Activated naive CD4-positive, alpha-beta T cell treated with anti-CD3 and anti-CD28 coated beads for 36 hours (primary cell): Measurements from ENCODE around the gene KIFC3. TPM values are rescaled to one million over a fixed set of nuclear protein-coding genes. Genes with fewer than 3 reads are reported as not detected.
A peak's percentile ranks its signal among the peaks of the same experiment; 100 is the strongest.

Source experiments
- CTCF ChIA-PET: fragments of 350-600 bp; sonication (Branson Sonifier 250); formaldehyde crosslinking; loops from one replicate; lab custom pipeline; 2021; ENCODE audit warnings: antibody characterized with exemption; lab: Charles Lee
- DNase-seq: peaks from one replicate; pipeline ENCODE4 v3.0.0-alpha.2; 2020
- H3K27ac Mint-ChIP-seq: one replicate; pipeline ENCODE4 v1.8.0; 2021; ENCODE audit warnings: mild to moderate bottlenecking, mixed read lengths
- H3K27me3 Mint-ChIP-seq: one replicate; pipeline ENCODE4 v1.8.0; 2021; ENCODE audit warnings: low read depth, mixed read lengths
- H3K36me3 Mint-ChIP-seq: one replicate; pipeline ENCODE4 v1.8.0; 2021; ENCODE audit warnings: low read depth, mixed read lengths
- H3K4me1 Mint-ChIP-seq: one replicate; pipeline ENCODE4 v1.8.0; 2021; ENCODE audit warnings: low read depth, mixed read lengths
- H3K4me3 Mint-ChIP-seq: one replicate; pipeline ENCODE4 v1.8.0; 2021; ENCODE audit warnings: mild to moderate bottlenecking, moderate library complexity, mixed read lengths
- H3K9me3 Mint-ChIP-seq: one replicate; pipeline ENCODE4 v1.8.0; 2021; ENCODE audit warnings: mixed read lengths
- intact Hi-C: fragments of 100-400 bp; cut with micrococcal nuclease; formaldehyde crosslinking; loops from one replicate; pipeline ENCODE4 v1.15.1; 2023
- total RNA-seq, 2 experiments: library from RNA; stranded (reverse); gene quantifications; one replicate each; pipeline ENCODE4 v1.2.3, GENCODE V29; 2021

KIFC3 gene
- total RNA-seq, 2 experiments from 2014 or later: 0.12 TPM; not detected in 1

- CTCF ChIA-PET: no interaction called here
- no peak for DNase-seq
- H3K27ac Mint-ChIP-seq: no peak overlapping the region
- no peaks in the 10 kb centered on the region for H3K27me3 Mint-ChIP-seq
- no peak overlapping the region for H3K4me3 Mint-ChIP-seq
- intact Hi-C loops: no loop called here
- H3K36me3 Mint-ChIP-seq: no peaks in the 10 kb centered on the region
- H3K4me1 Mint-ChIP-seq: peaks cover 2% of the 10 kb centered on the region
- no peaks in the 10 kb centered on the region for H3K9me3 Mint-ChIP-seq
These were observed 26.4 kb downstream of the KIFC3 start for GRCh38 chr16:57775661-57776469.

- H3K9me3 Mint-ChIP-seq: no peaks in the 10 kb centered on the region
- CTCF ChIA-PET: no interaction called here
- H3K27ac Mint-ChIP-seq: no peak overlapping the region
- H3K36me3 Mint-ChIP-seq: no peaks in the 10 kb centered on the region
- intact Hi-C loops: no loop called here
- H3K27me3 Mint-ChIP-seq: no peaks in the 10 kb centered on the region
- peaks cover 2% of the 10 kb centered on the region for H3K4me1 Mint-ChIP-seq
- H3K4me3 Mint-ChIP-seq: no peak overlapping the region
- no peak for DNase-seq
These were observed 27.5 kb downstream of the KIFC3 start for GRCh38 chr16:57774705-57775285.

GRCh38 chr16:57773655-57774295, 28.5 kb downstream of the KIFC3 start:
- H3K4me1 Mint-ChIP-seq: no peaks in the 10 kb centered on the region
- no peak overlapping the region for H3K27ac Mint-ChIP-seq
- no peak overlapping the region for H3K4me3 Mint-ChIP-seq
- intact Hi-C loops: no loop called here
- CTCF ChIA-PET: no interaction called here
- H3K9me3 Mint-ChIP-seq: no peaks in the 10 kb centered on the region
- H3K36me3 Mint-ChIP-seq: no peaks in the 10 kb centered on the region
- no peak for DNase-seq
- no peaks in the 10 kb centered on the region for H3K27me3 Mint-ChIP-seq

- no peak overlapping the region for H3K4me3 Mint-ChIP-seq
- intact Hi-C loops: no loop called here
- H3K9me3 Mint-ChIP-seq: no peaks in the 10 kb centered on the region
- DNase-seq: no peak
- CTCF ChIA-PET: no interaction called here
- no peaks in the 10 kb centered on the region for H3K27me3 Mint-ChIP-seq
- H3K4me1 Mint-ChIP-seq: no peaks in the 10 kb centered on the region
- H3K27ac Mint-ChIP-seq: no peak overlapping the region
- H3K36me3 Mint-ChIP-seq: no peaks in the 10 kb centered on the region
These were observed 29.3 kb downstream of the KIFC3 start for GRCh38 chr16:57773019-57773418.

GRCh38 chr16:57771141-57771785, 31.0 kb downstream of the KIFC3 start:
- no peaks in the 10 kb centered on the region for H3K27me3 Mint-ChIP-seq
- DNase-seq: no peak
- no peaks in the 10 kb centered on the region for H3K36me3 Mint-ChIP-seq
- no peaks in the 10 kb centered on the region for H3K9me3 Mint-ChIP-seq
- no peak overlapping the region for H3K4me3 Mint-ChIP-seq
- intact Hi-C loops: no loop called here
- CTCF ChIA-PET: interaction anchor here (1.1 to 1.5 kb wide), 2 partner anchors 16 to 69 kb away, joined by 3 to 6 read pairs; no protein-coding TSS in a partner anchor
- H3K4me1 Mint-ChIP-seq: no peaks in the 10 kb centered on the region
- no peak overlapping the region for H3K27ac Mint-ChIP-seq

- Mint-ChIP-seq H3K9me3 (no peaks in the 10 kb centered on the region), H3K27me3 (no peaks in the 10 kb centered on the region), H3K36me3 (no peaks in the 10 kb centered on the region), H3K4me1 (no peaks in the 10 kb centered on the region), H3K4me3 (no peak overlapping the region), H3K27ac (no peak overlapping the region)
- intact Hi-C loops: no loop called here
- CTCF ChIA-PET: interaction anchor here (1.0 to 1.5 kb wide), 3 partner anchors 10 to 70 kb away, joined by 3 to 6 read pairs (median 4); no protein-coding TSS in a partner anchor
- DNase-seq: no peak
These were observed 31.9 kb downstream of the KIFC3 start for GRCh38 chr16:57770361-57770760.

GRCh38 chr16:57769541-57770145, 32.6 kb downstream of the KIFC3 start:
- no peaks in the 10 kb centered on the region for H3K36me3 Mint-ChIP-seq
- CTCF ChIA-PET: interaction anchor here (1.0 to 1.5 kb wide), 3 partner anchors 9 to 71 kb away, joined by 3 to 6 read pairs (median 4); no protein-coding TSS in a partner anchor
- intact Hi-C loops: no loop called here
- DNase-seq: no peak
- H3K27ac Mint-ChIP-seq: no peak overlapping the region
- H3K4me3 Mint-ChIP-seq: no peak overlapping the region
- no peaks in the 10 kb centered on the region for H3K9me3 Mint-ChIP-seq
- no peaks in the 10 kb centered on the region for H3K4me1 Mint-ChIP-seq
- H3K27me3 Mint-ChIP-seq: no peaks in the 10 kb centered on the region

GRCh38 chr16:57766714-57767348, 35.5 kb downstream of the KIFC3 start:
- Mint-ChIP-seq H3K9me3 (no peaks in the 10 kb centered on the region), H3K27me3 (no peaks in the 10 kb centered on the region), H3K36me3 (no peaks in the 10 kb centered on the region), H3K4me1 (no peaks in the 10 kb centered on the region), H3K4me3 (no peak overlapping the region), H3K27ac (no peak overlapping the region)
- DNase-seq: no peak
- intact Hi-C loops: no loop called here
- CTCF ChIA-PET: no interaction called here

- Mint-ChIP-seq H3K9me3 (no peaks in the 10 kb centered on the region), H3K4me3 (no peak overlapping the region), H3K27ac (no peak overlapping the region), H3K36me3 (no peaks in the 10 kb centered on the region), H3K27me3 (no peaks in the 10 kb centered on the region), H3K4me1 (no peaks in the 10 kb centered on the region)
- DNase-seq: no peak
- CTCF ChIA-PET: no interaction called here
- intact Hi-C loops: no loop called here
These were observed 37.0 kb downstream of the KIFC3 start for GRCh38 chr16:57765160-57765728.

GRCh38 chr16:57764341-57765159, 37.7 kb downstream of the KIFC3 start:
- Mint-ChIP-seq H3K4me1 (no peaks in the 10 kb centered on the region), H3K4me3 (no peak overlapping the region), H3K36me3 (no peaks in the 10 kb centered on the region), H3K27me3 (no peaks in the 10 kb centered on the region), H3K9me3 (no peaks in the 10 kb centered on the region), H3K27ac (no peak overlapping the region)
- intact Hi-C loops: no loop called here
- DNase-seq: peak; percentile 16
- CTCF ChIA-PET: no interaction called here

- H3K4me1 Mint-ChIP-seq: no peaks in the 10 kb centered on the region
- intact Hi-C loops: no loop called here
- H3K27me3 Mint-ChIP-seq: no peaks in the 10 kb centered on the region
- no peak overlapping the region for H3K27ac Mint-ChIP-seq
- no peaks in the 10 kb centered on the region for H3K36me3 Mint-ChIP-seq
- no peak for DNase-seq
- H3K4me3 Mint-ChIP-seq: no peak overlapping the region
- no peaks in the 10 kb centered on the region for H3K9me3 Mint-ChIP-seq
- CTCF ChIA-PET: no interaction called here
These were observed 38.3 kb downstream of the KIFC3 start for GRCh38 chr16:57764006-57764340.
